Measurements from ENCODE around the gene TMEM131L.

DNA sequence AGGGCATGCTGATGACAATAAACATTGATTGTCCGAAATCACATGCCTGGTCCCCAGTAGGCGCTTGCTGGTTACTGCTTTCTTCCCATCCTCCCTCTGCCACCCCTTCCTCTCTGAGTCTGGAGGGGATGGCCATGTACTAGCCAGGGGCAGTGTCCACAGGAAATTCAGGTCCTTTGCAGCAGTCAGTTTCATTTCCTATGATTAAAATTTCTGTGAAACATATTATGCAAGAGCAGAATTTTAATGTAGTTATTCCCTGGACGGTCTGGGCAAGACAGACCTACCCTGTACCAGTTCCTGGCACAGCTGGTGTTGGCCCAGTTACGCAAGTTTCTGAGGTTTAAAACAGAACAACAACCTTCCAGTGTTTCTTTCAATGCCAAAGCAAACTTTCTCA is 189.8 kb downstream of the TMEM131L start:
- TF ChIP-seq CTCF (IDR thresholded peaks at IDR 0.05; ENCODE audit: low read depth, low read length, poor library complexity, severe bottlenecking) (no peak), EZH2phosphoT487 (IDR thresholded peaks at IDR 0.05; ENCODE audit: borderline replicate concordance, low read length) (no peak)
